HL-60 (cell line): ENCODE results near the gene YTHDF1.

Experiments
- CTCF ChIP-seq: IDR thresholded peaks from one replicate; pipeline ENCODE4 v1.5.1; 2011; ENCODE audit warnings: low read length, control low read depth, inconsistent platforms; ENCODE audit not compliant: insufficient read depth
- GABPA ChIP-seq: IDR thresholded peaks from 2 replicates; pipeline ENCODE4 v1.6.1; 2012; ENCODE audit warnings: low read depth
- POLR2AphosphoS5 ChIP-seq: IDR thresholded peaks from 2 replicates; pipeline ENCODE4 v1.6.1; 2012; ENCODE audit warnings: low read depth
- REST ChIP-seq: IDR thresholded peaks from 2 replicates; pipeline ENCODE4 v1.6.1; 2012; ENCODE audit warnings: low read depth; ENCODE audit not compliant: insufficient replicate concordance

GRCh38 chr20:63255931-63256704 is 40.2 kb upstream of the YTHDF1 start:
- no peak for TF ChIP-seq GABPA
- TF ChIP-seq CTCF, result no peak
- no peak for TF ChIP-seq REST
- no peak for TF ChIP-seq POLR2AphosphoS5
